Astrocyte (in vitro differentiated cells and primary cell): ENCODE results near the gene GSE1. TPM values are rescaled to one million over a fixed set of nuclear protein-coding genes. Genes with fewer than 3 reads are reported as not detected.

Experiments
- DNase-seq: peaks from one replicate; pipeline ENCODE4 v3.0.0-alpha.2; 2010; ENCODE audit warnings: low read depth
- FAIRE-seq: peaks from 2 replicates; lab custom pipeline; 2011; peaks lifted over from hg19 to GRCh38; lab: Jason Lieb, UNC
- H2AFZ ChIP-seq: 2 replicates; pipeline ENCODE4 v1.6.0; 2012; ENCODE audit warnings: low read depth, low read length, inconsistent platforms
- H3K27ac ChIP-seq: 2 replicates; pipeline ENCODE4 v1.5.1; 2011; ENCODE audit warnings: low read depth, low read length, inconsistent platforms
- H3K27me3 ChIP-seq: 2 replicates; pipeline ENCODE4 v1.6.0; 2011; ENCODE audit warnings: low read length, inconsistent platforms; ENCODE audit not compliant: insufficient read depth
- H3K36me3 ChIP-seq: 2 replicates; pipeline ENCODE4 v1.5.1; 2011; ENCODE audit warnings: low read length, inconsistent platforms; ENCODE audit not compliant: insufficient read depth
- H3K4me1 ChIP-seq: 2 replicates; pipeline ENCODE4 v1.5.1; 2011; ENCODE audit warnings: low read length, inconsistent platforms; ENCODE audit not compliant: insufficient read depth
- H3K4me2 ChIP-seq: 2 replicates; pipeline ENCODE4 v1.6.0; 2012; ENCODE audit warnings: low read length, inconsistent platforms
- H3K4me3 ChIP-seq: 2 replicates; pipeline ENCODE4 v1.5.1; 2011; ENCODE audit warnings: low read depth, mild to moderate bottlenecking, low read length, inconsistent platforms; ENCODE audit not compliant: insufficient read depth
- H3K79me2 ChIP-seq: 2 replicates; pipeline ENCODE4 v1.6.0; 2012; ENCODE audit warnings: mild to moderate bottlenecking, low read length, inconsistent platforms; ENCODE audit not compliant: insufficient read depth
- H3K9ac ChIP-seq: 2 replicates; pipeline ENCODE4 v1.6.0; 2012; ENCODE audit warnings: mild to moderate bottlenecking, low read length, inconsistent platforms
- H3K9me3 ChIP-seq: 2 replicates; pipeline ENCODE4 v1.5.1; 2012; ENCODE audit warnings: low read depth, mild to moderate bottlenecking, low read length, inconsistent platforms; ENCODE audit not compliant: insufficient read depth
- H4K20me1 ChIP-seq: 2 replicates; pipeline ENCODE4 v1.6.0; 2012; ENCODE audit warnings: low read length, inconsistent platforms; ENCODE audit not compliant: insufficient read depth
- H3K27ac Mint-ChIP-seq: one replicate; pipeline ENCODE4 v1.8.0; 2021; ENCODE audit warnings: mild to moderate bottlenecking, mixed read lengths; ENCODE audit not compliant: unreplicated experiment
- H3K27me3 Mint-ChIP-seq: one replicate; pipeline ENCODE4 v1.8.0; 2021; ENCODE audit warnings: low read depth, mixed read lengths; ENCODE audit not compliant: unreplicated experiment
- H3K36me3 Mint-ChIP-seq: one replicate; pipeline ENCODE4 v1.8.0; 2021; ENCODE audit warnings: low read depth, mixed read lengths; ENCODE audit not compliant: unreplicated experiment
- H3K4me1 Mint-ChIP-seq: one replicate; pipeline ENCODE4 v1.8.0; 2021; ENCODE audit warnings: low read depth, mixed read lengths; ENCODE audit not compliant: unreplicated experiment
- H3K4me3 Mint-ChIP-seq: one replicate; pipeline ENCODE4 v1.8.0; 2021; ENCODE audit warnings: mild to moderate bottlenecking, moderate library complexity, mixed read lengths; ENCODE audit not compliant: unreplicated experiment
- H3K9me3 Mint-ChIP-seq: one replicate; pipeline ENCODE4 v1.8.0; 2021; ENCODE audit warnings: mild to moderate bottlenecking, mixed read lengths; ENCODE audit not compliant: unreplicated experiment
- CTCF ChIP-seq: IDR thresholded peaks from 2 replicates; pipeline ENCODE4 v1.5.1; 2011; ENCODE audit warnings: low read depth, mild to moderate bottlenecking, inconsistent platforms, low read length, moderate library complexity; ENCODE audit not compliant: insufficient read depth
- EZH2 ChIP-seq: IDR thresholded peaks from 2 replicates; pipeline ENCODE4 v1.6.1; 2012; ENCODE audit warnings: mild to moderate bottlenecking, low read length, inconsistent platforms; ENCODE audit not compliant: insufficient read depth
- total RNA-seq: library from RNA; stranded (reverse); gene quantifications from 2 replicates; pipeline ENCODE4 v1.2.1, GENCODE V29; 2021

The GSE1 gene
- total RNA-seq, 1 donor from 2014 or later = 35.0 TPM

GRCh38 chr16:85685251-85685650 lies 72.1 kb downstream of the GSE1 start:
- Mint-ChIP-seq H3K4me1 (no peaks in the 10 kb centered on the region), H3K9me3 (no peaks in the 10 kb centered on the region), H3K4me3 (no peak overlapping the region), H3K27ac (no peak overlapping the region), H3K27me3 (peaks cover 15% of the 10 kb centered on the region), H3K36me3 (no peaks in the 10 kb centered on the region)
- Histone ChIP-seq H3K4me2 (no peak overlapping the region), H4K20me1 (peaks cover 4% of the 10 kb centered on the region), H3K27me3 (no peaks in the 10 kb centered on the region), H3K9ac (no peak overlapping the region), H2AFZ (no peak overlapping the region), H3K27ac (no peak overlapping the region), H3K36me3 (peaks cover 7% of the 10 kb centered on the region), H3K4me1 (peaks cover 4% of the 10 kb centered on the region), H3K9me3 (no peaks in the 10 kb centered on the region), H3K79me2 (peaks cover 7% of the 10 kb centered on the region), H3K4me3 (no peak overlapping the region)
- TF ChIP-seq CTCF (no peak), EZH2 (no peak)
- no peak for FAIRE-seq
- DNase-seq = no peak

GRCh38 chr16:85686912-85687591 lies 73.9 kb downstream of the GSE1 start:
- H3K4me3 Mint-ChIP-seq = peak overlapping the region; percentile 45
- Histone ChIP-seq H3K79me2 (peaks cover 7% of the 10 kb centered on the region), H4K20me1 (peaks cover 4% of the 10 kb centered on the region), H3K4me1 (peaks cover 4% of the 10 kb centered on the region), H2AFZ (no peak overlapping the region), H3K27me3 (no peaks in the 10 kb centered on the region), H3K36me3 (no peaks in the 10 kb centered on the region), H3K4me3 (no peak overlapping the region), H3K27ac (no peak overlapping the region), H3K4me2 (peak overlapping the region; percentile 8), H3K9ac (no peak overlapping the region), H3K9me3 (no peaks in the 10 kb centered on the region)
- H3K27ac Mint-ChIP-seq = no peak overlapping the region
- H3K36me3 Mint-ChIP-seq = no peaks in the 10 kb centered on the region
- no peak for FAIRE-seq
- H3K27me3 Mint-ChIP-seq = peaks cover 25% of the 10 kb centered on the region
- no peaks in the 10 kb centered on the region for H3K9me3 Mint-ChIP-seq
- no peaks in the 10 kb centered on the region for H3K4me1 Mint-ChIP-seq
- DNase-seq = no peak
- no peak for TF ChIP-seq CTCF
- no peak for TF ChIP-seq EZH2
